Measurements from ENCODE around the gene IFITM5.
"Not testable (repeated sequence)": the region's sequence is repeated elsewhere in the genome, so short reads cannot be mapped to it uniquely, and the experiment has no call there.

IFITM5 gene

GRCh38 chr11:299081-299891 lies at the start of gene IFITM5:
IFITM5 (minus strand) TSS chr11:299526; CDS start chr11:299490, 36 bp downstream.
- no peak for DNase-seq

GRCh38 chr11:346529-346928 lies 47.2 kb upstream of the IFITM5 start:
- DNase-seq = no peak

- no peak for DNase-seq
Observed at GRCh38 chr11:344836-345578, 45.7 kb upstream of the IFITM5 start.

- DNase-seq = no peak
Observed at GRCh38 chr11:342328-342727, 43.0 kb upstream of the IFITM5 start.

GRCh38 chr11:340539-341512 lies 41.5 kb upstream of the IFITM5 start:
- no peak for DNase-seq

GRCh38 chr11:339963-340362 lies 40.6 kb upstream of the IFITM5 start:
- DNase-seq = no peak

- DNase-seq = no peak
Observed at GRCh38 chr11:337711-338110, 38.4 kb upstream of the IFITM5 start.

- DNase-seq = peak; percentile 32
Observed at GRCh38 chr11:336659-337198, 37.4 kb upstream of the IFITM5 start.

- DNase-seq = no peak
Observed at GRCh38 chr11:335779-336658, 36.7 kb upstream of the IFITM5 start.

- DNase-seq = no peak
Observed at GRCh38 chr11:334264-334994, 35.1 kb upstream of the IFITM5 start.

- DNase-seq = not testable (repeated sequence)
Observed at GRCh38 chr11:333616-334263, 34.4 kb upstream of the IFITM5 start.

- no peak for DNase-seq
Observed at GRCh38 chr11:332651-333480, 33.5 kb upstream of the IFITM5 start.

GRCh38 chr11:331358-332060 lies 32.2 kb upstream of the IFITM5 start:
- DNase-seq = no peak

- DNase-seq = no peak
Observed at GRCh38 chr11:330694-331357, 31.5 kb upstream of the IFITM5 start.

GRCh38 chr11:330307-330693 lies 31.0 kb upstream of the IFITM5 start:
- no peak for DNase-seq

- DNase-seq = no peak
Observed at GRCh38 chr11:329886-330253, 30.5 kb upstream of the IFITM5 start.

- not testable (repeated sequence) for DNase-seq
Observed at GRCh38 chr11:328516-329100, 29.3 kb upstream of the IFITM5 start.

- no peak for DNase-seq
Observed at GRCh38 chr11:328012-328411, 28.7 kb upstream of the IFITM5 start.

Data from KG1 (cell line).